HUDEP-2 (cell line): ENCODE measurements around the gene SUPT20HL1.
"Not testable (repeated sequence)": the region's sequence is repeated elsewhere in the genome, so short reads cannot be mapped to it uniquely, and the experiment has no call there.

Source experiments
- DNase-seq, 76 experiments: peaks; one replicate each; lab custom pipeline; 2025; ENCODE audit not compliant: unreplicated experiment in 76 of 76; lab: John Stamatoyannopoulos, UW

SUPT20HL1 gene

GRCh38 chrX:24362089-24362745 lies 1.8 kb downstream of the SUPT20HL1 start:
- DNase-seq, result not testable (repeated sequence)

DNA sequence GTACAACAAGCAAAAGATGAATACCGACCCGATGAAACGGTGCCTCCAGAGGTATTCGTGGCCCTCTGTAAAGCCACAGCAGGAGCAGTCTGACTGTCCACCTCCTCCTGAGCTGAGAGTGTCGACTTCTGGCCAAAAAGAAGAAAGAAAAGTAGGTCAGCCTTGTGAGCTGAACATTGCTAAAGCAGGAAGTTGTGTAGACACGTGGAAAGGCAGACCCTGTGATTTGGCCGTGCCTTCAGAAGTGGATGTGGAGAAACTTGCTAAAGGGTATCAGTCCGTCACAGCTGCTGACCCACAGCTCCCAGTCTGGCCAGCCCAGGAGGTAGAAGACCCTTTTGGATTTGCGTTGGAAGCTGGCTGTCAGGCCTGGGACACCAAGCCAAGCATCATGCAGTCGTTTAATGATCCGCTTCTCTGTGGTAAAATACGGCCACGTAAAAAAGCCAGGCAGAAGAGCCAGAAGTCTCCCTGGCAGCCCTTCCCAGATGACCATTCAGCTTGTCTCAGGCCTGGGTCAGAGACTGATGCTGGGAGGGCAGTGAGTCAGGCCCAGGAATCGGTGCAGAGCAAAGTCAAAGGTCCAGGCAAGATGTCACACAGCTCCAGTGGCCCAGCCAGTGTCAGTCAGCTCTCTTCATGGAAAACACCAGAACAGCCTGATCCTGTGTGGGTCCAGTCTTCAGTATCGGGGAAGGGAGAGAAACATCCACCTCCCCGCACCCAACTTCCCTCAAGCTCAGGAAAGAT lies 3.2 kb downstream of the SUPT20HL1 start:
- DNase-seq, result not testable (repeated sequence)

- DNase-seq, result no peak
These were observed 3.9 kb downstream of the SUPT20HL1 start for GRCh38 chrX:24364326-24364725.

- DNase-seq, result no peak
These were observed 4.6 kb downstream of the SUPT20HL1 start for GRCh38 chrX:24364851-24365538.

DNA sequence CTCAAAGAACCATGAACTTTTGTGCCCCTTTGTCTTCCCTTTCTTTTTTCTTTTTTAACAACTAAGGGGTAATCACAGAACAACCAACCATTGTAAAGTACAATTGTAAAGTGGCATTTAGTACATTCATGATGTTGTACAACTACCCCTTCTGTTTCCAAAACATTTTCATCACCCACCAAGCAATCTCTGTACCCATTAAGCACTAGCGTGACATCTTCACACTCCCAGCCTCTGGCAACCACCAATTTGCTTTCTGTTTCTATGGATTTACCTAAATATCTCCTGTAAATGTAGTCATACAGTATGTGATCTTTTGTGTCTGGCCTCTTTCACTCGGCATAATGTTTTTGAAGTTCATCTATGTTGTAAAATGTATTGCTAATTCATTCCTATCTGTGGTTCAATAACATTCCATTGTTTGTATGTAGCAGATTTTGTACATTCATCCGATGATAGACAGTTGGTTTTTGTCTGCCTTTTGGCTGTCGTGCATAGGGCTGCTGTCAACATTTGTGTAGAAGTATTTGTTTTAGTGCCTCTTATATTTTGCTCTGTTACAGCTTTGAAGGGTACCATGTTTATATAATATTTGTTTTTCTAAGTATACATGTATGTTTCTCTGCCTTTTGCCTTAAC lies 6.4 kb downstream of the SUPT20HL1 start:
- DNase-seq, result not testable (repeated sequence)

DNA sequence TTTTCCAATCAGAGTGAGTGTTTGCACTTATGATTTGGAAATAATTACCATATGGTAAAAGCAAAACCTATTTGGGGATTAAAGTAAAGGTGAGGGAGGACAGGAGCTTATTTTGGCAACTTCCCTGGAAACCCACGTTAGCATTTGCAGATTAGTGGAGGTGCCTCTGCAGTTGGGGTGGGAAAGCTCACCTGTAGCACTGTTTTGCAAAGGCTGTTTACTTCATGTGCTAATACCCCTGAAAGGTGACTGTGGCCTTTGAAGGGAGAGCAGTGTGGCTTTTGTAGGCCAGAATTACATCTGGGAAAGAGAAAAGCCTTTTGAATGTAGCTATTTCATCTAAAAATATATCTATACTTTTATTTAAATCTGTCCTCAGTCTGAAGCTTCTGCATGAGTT lies 9.4 kb downstream of the SUPT20HL1 start:
- no peak for DNase-seq

DNA sequence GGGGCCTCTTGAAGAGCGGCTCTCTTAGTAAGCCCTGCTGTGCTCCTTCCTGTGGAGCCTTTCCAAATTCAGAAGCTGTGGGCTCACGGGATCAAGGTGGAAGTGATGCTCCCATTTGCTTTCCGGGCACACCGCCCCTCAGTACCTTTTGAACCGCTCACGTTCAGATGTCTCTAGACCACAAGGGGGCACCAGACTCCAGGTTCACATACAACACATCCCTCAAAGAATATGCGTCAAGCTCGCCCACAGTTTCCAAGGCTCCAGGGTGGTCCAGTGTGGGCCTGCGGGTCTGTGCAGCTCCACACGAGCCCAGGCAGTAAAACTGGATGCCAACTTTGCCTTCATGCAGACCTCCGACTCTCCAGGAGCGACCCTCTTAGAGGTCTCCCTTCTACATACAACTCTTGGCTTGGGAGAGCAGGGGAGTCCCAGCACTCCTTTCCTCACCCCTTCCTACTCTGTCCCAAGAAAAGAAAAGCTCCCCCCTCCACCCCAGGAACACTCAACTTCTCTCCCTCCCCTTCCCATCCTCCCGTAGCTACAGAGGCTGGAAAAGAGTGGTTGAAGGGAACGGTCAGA lies 11.0 kb downstream of the SUPT20HL1 start:
- DNase-seq, result peak in 43 of 76 experiments; percentile 0 to 39 (median 8)

DNA sequence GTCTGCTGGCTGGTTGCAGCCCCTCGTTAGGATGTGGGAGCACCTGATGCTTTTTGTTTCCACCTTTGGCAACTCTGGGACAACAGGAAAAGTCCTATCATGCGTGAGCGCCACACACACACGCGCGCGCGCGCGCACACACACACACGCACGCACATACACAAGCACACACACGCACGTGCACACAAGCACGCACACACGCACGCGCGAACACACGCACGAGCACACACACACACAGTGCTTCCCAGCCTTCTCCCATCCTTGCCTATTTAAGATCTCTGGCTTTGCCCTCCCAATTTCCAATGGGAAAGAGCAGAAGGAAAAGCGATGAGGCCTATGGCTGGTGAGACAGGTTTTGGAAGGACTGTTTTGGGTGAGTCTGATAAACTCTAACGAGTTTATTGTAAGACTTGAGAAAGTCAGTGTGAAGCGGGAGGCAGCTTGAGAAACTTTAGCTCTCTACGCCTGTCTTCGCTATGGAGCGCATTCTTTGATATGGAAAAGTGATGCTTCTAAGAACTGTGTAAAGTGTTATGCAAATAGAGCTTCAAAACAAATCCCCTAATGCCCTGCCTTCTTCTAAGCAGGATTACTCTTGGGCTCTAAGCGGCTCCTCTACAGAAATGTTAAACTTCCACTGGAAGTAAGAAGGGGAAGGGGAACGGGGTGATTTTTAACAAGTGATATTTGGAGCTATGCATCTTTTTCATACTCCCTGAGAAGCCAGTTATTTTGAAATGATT lies 11.8 kb downstream of the SUPT20HL1 start:
- DNase-seq, result no peak

DNA sequence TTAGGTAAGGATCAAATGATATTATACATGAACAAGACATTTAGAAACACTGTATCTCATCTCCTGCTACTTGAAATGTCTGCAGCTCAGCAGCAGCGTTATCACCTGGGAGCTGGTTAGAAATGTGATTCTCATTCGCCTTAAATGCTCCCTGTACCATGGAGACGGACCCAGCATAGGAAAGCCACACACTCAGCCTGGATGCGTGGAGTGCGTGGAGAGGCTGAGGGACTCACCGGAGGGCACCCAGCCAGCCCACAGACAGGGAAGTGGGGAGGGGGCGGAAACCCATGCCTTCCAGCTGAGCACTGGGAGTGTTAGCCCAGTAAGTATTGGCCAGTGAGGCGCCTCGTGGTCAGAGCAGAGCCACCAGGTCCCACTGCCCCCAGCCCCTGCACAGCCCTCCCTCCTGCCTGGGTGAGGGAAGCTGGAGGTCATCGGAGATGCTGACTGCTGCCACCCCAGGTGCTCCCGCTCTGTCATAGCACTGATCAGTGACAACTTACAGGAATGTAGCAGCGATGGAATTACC lies 15.2 kb downstream of the SUPT20HL1 start:
- no peak for DNase-seq

GRCh38 chrX:24376403-24376802 lies 16.0 kb downstream of the SUPT20HL1 start:
- no peak for DNase-seq

- no peak for DNase-seq
These were observed 16.8 kb downstream of the SUPT20HL1 start for GRCh38 chrX:24377195-24377594.

DNA sequence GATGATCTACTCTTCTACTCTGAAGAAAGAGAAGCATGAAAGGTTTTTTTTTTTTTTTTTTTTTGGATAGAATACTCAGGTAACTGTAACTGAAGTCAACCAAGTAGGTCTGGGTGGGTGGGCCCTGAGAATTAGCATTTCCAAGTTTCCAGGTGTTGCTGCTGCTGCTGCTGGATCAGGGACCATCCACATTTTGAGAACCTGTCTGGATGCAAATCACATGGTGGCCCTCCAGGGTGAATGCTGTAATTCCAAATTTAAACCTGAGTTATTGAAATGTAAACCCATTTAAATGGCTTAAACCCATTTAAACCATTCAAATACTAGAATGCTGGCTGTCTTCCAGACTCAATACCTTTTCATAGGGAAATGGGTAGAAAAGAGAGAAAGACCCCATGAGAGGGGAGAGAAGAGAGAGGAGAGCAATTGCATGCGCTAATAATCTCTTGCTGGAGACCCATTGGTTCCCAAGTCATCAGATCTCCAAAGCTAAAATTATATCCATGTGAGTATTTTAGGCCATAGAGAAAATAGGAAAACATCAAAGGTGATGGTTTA lies 17.6 kb downstream of the SUPT20HL1 start:
- DNase-seq, result no peak

DNA sequence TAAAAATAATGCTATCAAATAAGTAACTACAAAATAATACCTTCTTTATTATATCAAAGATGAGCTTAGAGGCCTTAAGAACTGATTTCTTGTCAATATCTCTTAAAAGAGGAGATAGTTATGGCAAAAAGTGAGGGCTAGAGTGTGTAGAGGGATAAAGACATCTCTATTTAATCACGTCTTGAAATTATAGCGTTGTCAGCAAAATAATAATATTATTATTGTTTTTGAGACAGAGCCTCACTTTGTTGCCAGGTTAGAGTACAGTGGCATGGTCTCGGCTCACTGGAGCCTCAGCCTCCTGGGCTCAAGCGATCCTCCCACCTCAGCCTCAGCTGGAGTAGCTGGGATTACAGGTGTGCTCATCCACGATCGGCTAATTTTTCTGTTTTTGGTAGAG lies 18.3 kb downstream of the SUPT20HL1 start:
- DNase-seq, result no peak

DNA sequence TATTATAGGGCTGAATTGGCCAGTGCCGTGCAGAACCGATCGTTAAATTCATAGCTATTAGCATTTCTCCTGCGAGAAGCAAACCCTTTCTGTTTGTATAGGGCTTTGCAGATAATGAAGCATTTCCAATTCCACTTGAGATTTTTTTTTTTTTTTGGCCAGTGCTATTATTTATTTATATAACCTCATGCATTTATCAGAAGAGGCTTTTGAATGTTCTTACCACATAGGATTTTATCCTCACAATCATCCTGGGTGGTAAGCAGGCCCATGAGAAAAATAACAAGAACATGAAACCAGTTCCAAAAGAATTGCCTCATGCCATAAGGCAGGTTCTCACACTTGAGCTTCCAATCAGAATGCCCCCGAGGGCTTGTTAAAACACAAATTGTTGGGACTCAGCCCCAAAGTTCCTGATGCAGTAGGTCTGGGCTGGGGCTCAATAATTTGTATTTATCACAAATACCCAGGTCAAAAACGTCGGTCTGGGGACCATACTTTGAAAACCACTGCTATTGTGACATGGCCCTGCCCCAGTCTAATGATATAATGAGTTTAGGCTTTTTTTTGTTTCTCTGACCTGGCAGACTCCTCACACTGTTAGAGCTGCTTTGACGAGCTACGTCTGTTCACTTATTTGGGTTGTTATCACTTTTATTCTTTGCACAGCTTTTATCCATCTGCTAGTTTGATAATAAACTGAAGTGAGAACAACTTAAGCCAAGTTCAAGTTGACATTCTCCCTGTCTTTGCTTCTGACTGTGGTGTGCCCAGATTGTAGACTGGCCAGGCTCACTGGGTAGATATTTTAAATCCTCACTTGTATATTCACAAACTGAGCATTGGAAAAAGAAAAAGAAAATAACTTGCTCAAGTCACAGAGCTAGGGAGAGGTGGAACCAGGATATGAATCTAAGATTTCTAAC lies 20.1 kb downstream of the SUPT20HL1 start:
- no peak for DNase-seq

GRCh38 chrX:24382315-24382714 lies 21.9 kb downstream of the SUPT20HL1 start:
- DNase-seq, result not testable (repeated sequence)

GRCh38 chrX:24387724-24388123 lies 27.3 kb downstream of the SUPT20HL1 start:
- no peak for DNase-seq

DNA sequence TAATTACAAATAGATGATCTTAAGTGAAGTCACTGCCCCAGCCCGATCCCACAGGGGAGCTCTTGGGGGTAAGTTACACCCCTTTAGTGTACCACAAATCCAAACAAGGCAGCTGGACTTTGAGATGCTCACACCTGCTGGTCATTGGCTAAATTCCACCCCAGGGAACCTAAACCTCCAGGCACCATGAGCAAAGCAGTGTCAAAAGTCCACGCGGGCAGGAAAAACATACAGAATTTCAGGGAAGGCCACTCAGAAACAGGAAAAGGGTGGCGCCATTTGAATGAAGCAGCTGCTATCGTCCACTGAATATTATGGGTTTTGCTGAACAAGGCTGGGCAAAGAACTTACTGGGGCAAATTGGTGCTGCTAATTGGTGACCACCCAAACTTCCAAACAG lies 30.9 kb downstream of the SUPT20HL1 start:
- no peak for DNase-seq

GRCh38 chrX:24391843-24392242 lies 31.4 kb downstream of the SUPT20HL1 start:
- no peak for DNase-seq

- no peak for DNase-seq
These were observed 32.3 kb downstream of the SUPT20HL1 start for GRCh38 chrX:24392709-24393108.
